ENCODE measurements around the gene ACADL.

ACADL gene

GRCh38 chr2:210224941-210225672 is at the start of gene ACADL:
Gene ACADL (minus strand): TSS chr2:210225447. CDS start chr2:210225263, 184 bp downstream.
- DNase-seq: no peak

- DNase-seq: no peak
Observed at GRCh38 chr2:210271300-210271699, 46.1 kb upstream of the ACADL start.

- DNase-seq: no peak
Observed at GRCh38 chr2:210269148-210269547, 43.9 kb upstream of the ACADL start.

GRCh38 chr2:210268281-210268680 is 43.0 kb upstream of the ACADL start:
- no peak for DNase-seq

- no peak for DNase-seq
Observed at GRCh38 chr2:210267698-210268097, 42.5 kb upstream of the ACADL start.

- DNase-seq: no peak
Observed at GRCh38 chr2:210264282-210264681, 39.0 kb upstream of the ACADL start.

GRCh38 chr2:210263841-210264240 is 38.6 kb upstream of the ACADL start:
- no peak for DNase-seq

- no peak for DNase-seq
Observed at GRCh38 chr2:210262036-210262435, 36.8 kb upstream of the ACADL start.

GRCh38 chr2:210259687-210260086 is 34.4 kb upstream of the ACADL start:
- DNase-seq: no peak

GRCh38 chr2:210252699-210253606 is 27.7 kb upstream of the ACADL start:
- no peak for DNase-seq

- DNase-seq: no peak
Observed at GRCh38 chr2:210250622-210251021, 25.4 kb upstream of the ACADL start.

GRCh38 chr2:210233487-210233886 is 8.2 kb upstream of the ACADL start:
- DNase-seq: no peak

GRCh38 chr2:210230984-210231383 is 5.7 kb upstream of the ACADL start:
- no peak for DNase-seq

- DNase-seq: no peak
Observed at GRCh38 chr2:210230518-210230917, 5.3 kb upstream of the ACADL start.

GRCh38 chr2:210228586-210228985 is 3.3 kb upstream of the ACADL start:
- DNase-seq: no peak

- DNase-seq: no peak
Observed at GRCh38 chr2:210227290-210228088, 2.2 kb upstream of the ACADL start.

GRCh38 chr2:210226223-210226622 is 976 bp upstream of the ACADL start:
- DNase-seq: no peak

GRCh38 chr2:210224591-210224940 is 681 bp downstream of the ACADL start:
- DNase-seq: no peak

GRCh38 chr2:210215120-210215519 is 10.1 kb downstream of the ACADL start:
- no peak for DNase-seq

- DNase-seq: no peak
Observed at GRCh38 chr2:210210185-210210584, 15.1 kb downstream of the ACADL start.

- no peak for DNase-seq
Observed at GRCh38 chr2:210207929-210208328, 17.3 kb downstream of the ACADL start.

GRCh38 chr2:210203558-210203957 is 21.7 kb downstream of the ACADL start:
- DNase-seq: no peak

GRCh38 chr2:210203147-210203546 is 22.1 kb downstream of the ACADL start:
- DNase-seq: no peak

Data from stimulated activated CD4-positive, alpha-beta T cell treated with anti-CD3 and anti-CD28 coated beads, Interleukin-4, amount 100 ng/mL, for 1 hour (primary cell).